Panc1 (cell line): ENCODE measurements around the gene TRPM4.

Experiments used
- POLR2AphosphoS5 ChIP-seq: IDR thresholded peaks from 2 replicates; pipeline ENCODE4 v1.6.1; 2012; ENCODE audit warnings: mild to moderate bottlenecking, low read depth, low read length, moderate library complexity
- TCF7L2 ChIP-seq: IDR thresholded peaks from 2 replicates; pipeline ENCODE4 v1.6.1; 2011; ENCODE audit warnings: mild to moderate bottlenecking, low read depth, low read length, inconsistent platforms
- TF ChIP-seq, protein P1 (sequence below): fragments of 450-650 bp; IDR thresholded peaks from 2 replicates; pipeline ENCODE4 v1.5.1; 2017; ENCODE audit warnings: mild to moderate bottlenecking
- TF ChIP-seq, protein P2 (sequence below), 2 experiments: IDR thresholded peaks; 2 replicates each; pipeline ENCODE4 v1.6.1; 2011 to 2012; ENCODE audit warnings: low read depth in 2 of 2, control low read depth in 1 of 2, low read length in 1 of 2, mild to moderate bottlenecking in 1 of 2, moderate library complexity in 1 of 2; ENCODE audit not compliant: insufficient read depth in 1 of 2

DNA sequence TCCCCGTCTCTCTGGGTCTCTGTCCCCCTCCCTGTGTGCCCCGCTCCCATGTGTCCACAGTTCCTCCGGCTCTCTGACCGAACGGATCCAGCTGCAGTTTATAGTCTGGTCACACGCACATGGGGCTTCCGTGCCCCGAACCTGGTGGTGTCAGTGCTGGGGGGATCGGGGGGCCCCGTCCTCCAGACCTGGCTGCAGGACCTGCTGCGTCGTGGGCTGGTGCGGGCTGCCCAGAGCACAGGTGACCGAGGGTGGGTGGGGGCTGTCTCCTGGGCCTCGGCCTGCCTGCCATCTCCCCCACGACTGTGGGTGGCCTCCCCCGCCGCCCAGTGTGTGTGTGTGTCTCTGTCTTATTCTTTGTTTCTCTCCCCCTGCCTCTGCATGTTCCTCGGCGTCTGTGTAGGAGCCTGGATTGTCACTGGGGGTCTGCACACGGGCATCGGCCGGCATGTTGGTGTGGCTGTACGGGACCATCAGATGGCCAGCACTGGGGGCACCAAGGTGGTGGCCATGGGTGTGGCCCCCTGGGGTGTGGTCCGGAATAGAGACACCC is 10.3 kb downstream of the TRPM4 start:
- TF ChIP-seq POLR2AphosphoS5 (no peak), TCF7L2 (no peak)
- TF ChIP-seq, protein P1, sequence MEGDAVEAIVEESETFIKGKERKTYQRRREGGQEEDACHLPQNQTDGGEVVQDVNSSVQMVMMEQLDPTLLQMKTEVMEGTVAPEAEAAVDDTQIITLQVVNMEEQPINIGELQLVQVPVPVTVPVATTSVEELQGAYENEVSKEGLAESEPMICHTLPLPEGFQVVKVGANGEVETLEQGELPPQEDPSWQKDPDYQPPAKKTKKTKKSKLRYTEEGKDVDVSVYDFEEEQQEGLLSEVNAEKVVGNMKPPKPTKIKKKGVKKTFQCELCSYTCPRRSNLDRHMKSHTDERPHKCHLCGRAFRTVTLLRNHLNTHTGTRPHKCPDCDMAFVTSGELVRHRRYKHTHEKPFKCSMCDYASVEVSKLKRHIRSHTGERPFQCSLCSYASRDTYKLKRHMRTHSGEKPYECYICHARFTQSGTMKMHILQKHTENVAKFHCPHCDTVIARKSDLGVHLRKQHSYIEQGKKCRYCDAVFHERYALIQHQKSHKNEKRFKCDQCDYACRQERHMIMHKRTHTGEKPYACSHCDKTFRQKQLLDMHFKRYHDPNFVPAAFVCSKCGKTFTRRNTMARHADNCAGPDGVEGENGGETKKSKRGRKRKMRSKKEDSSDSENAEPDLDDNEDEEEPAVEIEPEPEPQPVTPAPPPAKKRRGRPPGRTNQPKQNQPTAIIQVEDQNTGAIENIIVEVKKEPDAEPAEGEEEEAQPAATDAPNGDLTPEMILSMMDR = no peak
- TF ChIP-seq, protein P2, sequence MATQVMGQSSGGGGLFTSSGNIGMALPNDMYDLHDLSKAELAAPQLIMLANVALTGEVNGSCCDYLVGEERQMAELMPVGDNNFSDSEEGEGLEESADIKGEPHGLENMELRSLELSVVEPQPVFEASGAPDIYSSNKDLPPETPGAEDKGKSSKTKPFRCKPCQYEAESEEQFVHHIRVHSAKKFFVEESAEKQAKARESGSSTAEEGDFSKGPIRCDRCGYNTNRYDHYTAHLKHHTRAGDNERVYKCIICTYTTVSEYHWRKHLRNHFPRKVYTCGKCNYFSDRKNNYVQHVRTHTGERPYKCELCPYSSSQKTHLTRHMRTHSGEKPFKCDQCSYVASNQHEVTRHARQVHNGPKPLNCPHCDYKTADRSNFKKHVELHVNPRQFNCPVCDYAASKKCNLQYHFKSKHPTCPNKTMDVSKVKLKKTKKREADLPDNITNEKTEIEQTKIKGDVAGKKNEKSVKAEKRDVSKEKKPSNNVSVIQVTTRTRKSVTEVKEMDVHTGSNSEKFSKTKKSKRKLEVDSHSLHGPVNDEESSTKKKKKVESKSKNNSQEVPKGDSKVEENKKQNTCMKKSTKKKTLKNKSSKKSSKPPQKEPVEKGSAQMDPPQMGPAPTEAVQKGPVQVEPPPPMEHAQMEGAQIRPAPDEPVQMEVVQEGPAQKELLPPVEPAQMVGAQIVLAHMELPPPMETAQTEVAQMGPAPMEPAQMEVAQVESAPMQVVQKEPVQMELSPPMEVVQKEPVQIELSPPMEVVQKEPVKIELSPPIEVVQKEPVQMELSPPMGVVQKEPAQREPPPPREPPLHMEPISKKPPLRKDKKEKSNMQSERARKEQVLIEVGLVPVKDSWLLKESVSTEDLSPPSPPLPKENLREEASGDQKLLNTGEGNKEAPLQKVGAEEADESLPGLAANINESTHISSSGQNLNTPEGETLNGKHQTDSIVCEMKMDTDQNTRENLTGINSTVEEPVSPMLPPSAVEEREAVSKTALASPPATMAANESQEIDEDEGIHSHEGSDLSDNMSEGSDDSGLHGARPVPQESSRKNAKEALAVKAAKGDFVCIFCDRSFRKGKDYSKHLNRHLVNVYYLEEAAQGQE (IDR thresholded peaks at IDR 0.05; ENCODE audit: insufficient read depth in 1 of 2, low read depth in 2 of 2, low read length in 1 of 2) = no peak
